A673 (cell line): ENCODE measurements around the gene KCNE4. TPM values are rescaled to one million over a fixed set of nuclear protein-coding genes. Genes with fewer than 3 reads are reported as not detected.

Experiments
- BruUV-seq: library from RNA; stranded (reverse); fragments of 400-500 nt; replicated peaks from 2 replicates; lab custom pipeline; 2021; lab: Mats Ljungman, UMichigan
- CTCF ChIA-PET: fragments of 300-600 bp; sonication (Branson Sonifier 250); formaldehyde crosslinking; loops from one replicate; lab custom pipeline; 2022; ENCODE audit warnings: antibody characterized with exemption; lab: Charles Lee
- POLR2A ChIA-PET: fragments of 300-600 bp; sonication (Branson Sonifier 250); formaldehyde crosslinking; loops from one replicate; lab custom pipeline; 2022; ENCODE audit warnings: antibody characterized with exemption; ENCODE audit not compliant: low non-redundant PET; lab: Charles Lee
- DNase-seq: peaks from one replicate; pipeline ENCODE4 v3.0.0-alpha.2; 2015; ENCODE audit warnings: low spot score
- H3K27ac ChIP-seq: fragments of 200-600 bp; sonication (generic); 2 replicates; pipeline ENCODE4 v1.5.1; 2016; ENCODE audit warnings: mixed run types, low read depth, mild to moderate bottlenecking, mixed read lengths, antibody characterized with exemption, low read length; ENCODE audit not compliant: poor library complexity, severe bottlenecking
- H3K27me3 ChIP-seq: fragments of 200-600 bp; sonication (generic); replicated peaks from 2 replicates; pipeline ENCODE4 v1.6.1; 2017; ENCODE audit warnings: mixed run types, low read depth, mild to moderate bottlenecking, mixed read lengths, antibody characterized with exemption, low read length; ENCODE audit not compliant: insufficient read depth, poor library complexity
- H3K36me3 ChIP-seq: fragments of 200-600 bp; sonication (generic); 2 replicates; pipeline ENCODE4 v1.6.1; 2016; ENCODE audit warnings: mixed run types, mild to moderate bottlenecking, mixed read lengths, antibody characterized with exemption, low read length; ENCODE audit not compliant: insufficient read depth, poor library complexity, severe bottlenecking
- H3K4me1 ChIP-seq: fragments of 200-600 bp; sonication (generic); 2 replicates; pipeline ENCODE4 v1.6.1; 2017; ENCODE audit warnings: mixed run types, mild to moderate bottlenecking, mixed read lengths, antibody characterized with exemption, low read length; ENCODE audit not compliant: insufficient read depth, poor library complexity, severe bottlenecking
- H3K4me3 ChIP-seq: fragments of 200-600 bp; sonication (generic); 2 replicates; pipeline ENCODE4 v1.5.1; 2016; ENCODE audit warnings: low read depth, mixed run types, mild to moderate bottlenecking, mixed read lengths, low read length; ENCODE audit not compliant: poor library complexity, severe bottlenecking
- H3K9me3 ChIP-seq: fragments of 200-600 bp; sonication (generic); 2 replicates; pipeline ENCODE4 v1.6.1; 2016; ENCODE audit warnings: mixed run types, low read depth, mild to moderate bottlenecking, mixed read lengths, antibody characterized with exemption, low read length; ENCODE audit not compliant: poor library complexity, severe bottlenecking
- EZH2 ChIP-seq: fragments of 200-600 bp; sonication (generic); IDR thresholded peaks from 2 replicates; pipeline ENCODE4 v1.6.1; 2017; ENCODE audit warnings: borderline replicate concordance, low read depth, mild to moderate bottlenecking, mixed read lengths, antibody characterized with exemption, low read length; ENCODE audit not compliant: poor library complexity, severe bottlenecking
- intact Hi-C: fragments of 100-400 bp; cut with micrococcal nuclease; formaldehyde crosslinking; loops from one replicate; pipeline ENCODE4 v1.10.0; 2022; ENCODE audit not compliant: unreplicated experiment
- total RNA-seq: library from RNA; stranded (reverse); gene quantifications from 2 replicates; pipeline ENCODE4 v1.2.3, GENCODE V29; 2021
- TF ChIP-seq, protein P1 (sequence below): fragments of 300-800, 200-600 bp; sonication (generic); conservative IDR thresholded peaks from 2 replicates; pipeline ENCODE4 v1.5.1; 2017; ENCODE audit warnings: low read depth, mild to moderate bottlenecking, antibody characterized with exemption, low read length, moderate library complexity, mixed read lengths

KCNE4 gene
- total RNA-seq, 1 experiment from 2014 or later: 82.5 TPM

DNA sequence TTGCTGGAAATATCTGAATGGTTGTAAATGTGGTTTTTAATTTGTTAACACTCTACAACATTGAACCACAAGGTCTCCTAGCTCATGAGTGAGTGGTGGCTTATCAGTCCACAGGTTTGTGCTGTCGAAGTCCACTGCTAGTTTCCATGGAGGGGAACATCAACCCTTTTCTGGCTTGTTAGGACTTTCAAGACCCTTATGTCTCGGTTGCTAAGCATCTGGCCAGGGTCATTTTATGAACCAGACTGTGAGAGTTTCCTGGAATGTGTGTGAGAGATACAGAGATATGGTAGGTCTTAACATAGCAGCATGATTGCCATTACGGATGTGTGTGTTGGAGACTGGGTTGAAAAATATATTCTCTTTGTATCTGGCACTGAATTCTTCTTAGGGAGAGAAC lies 36.9 kb downstream of the KCNE4 start:
- CTCF ChIA-PET: no interaction called here
- peaks cover 57% of the 10 kb centered on the region for H3K4me1 ChIP-seq
- H3K9me3 ChIP-seq: no peaks in the 10 kb centered on the region
- H3K27ac ChIP-seq: peak overlapping the region; percentile 60
- intact Hi-C loops: no loop called here
- DNase-seq: no peak
- BruUV-seq: no TSS peak
- no peak for TF ChIP-seq EZH2
- TF ChIP-seq, protein P1, sequence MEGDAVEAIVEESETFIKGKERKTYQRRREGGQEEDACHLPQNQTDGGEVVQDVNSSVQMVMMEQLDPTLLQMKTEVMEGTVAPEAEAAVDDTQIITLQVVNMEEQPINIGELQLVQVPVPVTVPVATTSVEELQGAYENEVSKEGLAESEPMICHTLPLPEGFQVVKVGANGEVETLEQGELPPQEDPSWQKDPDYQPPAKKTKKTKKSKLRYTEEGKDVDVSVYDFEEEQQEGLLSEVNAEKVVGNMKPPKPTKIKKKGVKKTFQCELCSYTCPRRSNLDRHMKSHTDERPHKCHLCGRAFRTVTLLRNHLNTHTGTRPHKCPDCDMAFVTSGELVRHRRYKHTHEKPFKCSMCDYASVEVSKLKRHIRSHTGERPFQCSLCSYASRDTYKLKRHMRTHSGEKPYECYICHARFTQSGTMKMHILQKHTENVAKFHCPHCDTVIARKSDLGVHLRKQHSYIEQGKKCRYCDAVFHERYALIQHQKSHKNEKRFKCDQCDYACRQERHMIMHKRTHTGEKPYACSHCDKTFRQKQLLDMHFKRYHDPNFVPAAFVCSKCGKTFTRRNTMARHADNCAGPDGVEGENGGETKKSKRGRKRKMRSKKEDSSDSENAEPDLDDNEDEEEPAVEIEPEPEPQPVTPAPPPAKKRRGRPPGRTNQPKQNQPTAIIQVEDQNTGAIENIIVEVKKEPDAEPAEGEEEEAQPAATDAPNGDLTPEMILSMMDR: no peak
- POLR2A ChIA-PET: no interaction called here
- no peak overlapping the region for H3K4me3 ChIP-seq
- no peaks in the 10 kb centered on the region for H3K36me3 ChIP-seq
- H3K27me3 ChIP-seq: no peaks in the 10 kb centered on the region

DNA sequence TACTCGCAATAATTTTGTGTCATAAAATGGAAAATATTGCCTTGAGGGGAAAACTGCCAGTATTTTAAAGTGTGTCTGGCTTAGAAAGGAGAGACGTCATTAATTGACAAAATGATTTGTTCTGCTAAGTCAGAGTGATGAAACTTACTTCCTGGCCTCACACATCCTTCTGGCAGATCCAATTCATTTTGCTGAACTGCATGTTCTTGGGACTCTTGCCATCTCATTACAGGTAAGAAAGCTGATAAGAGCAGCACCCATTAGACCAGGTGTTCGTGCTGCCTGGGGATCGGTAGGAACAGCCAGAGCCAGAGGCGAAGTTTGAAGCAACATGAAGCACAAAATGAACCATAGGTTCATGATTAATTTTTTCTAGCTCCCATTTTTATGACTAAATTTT lies 38.0 kb downstream of the KCNE4 start:
- CTCF ChIA-PET: interaction anchor here (0.6 kb wide), 1 partner anchor 1006 kb away, joined by 4 read pairs; no protein-coding TSS in a partner anchor
- POLR2A ChIA-PET: no interaction called here

DNA sequence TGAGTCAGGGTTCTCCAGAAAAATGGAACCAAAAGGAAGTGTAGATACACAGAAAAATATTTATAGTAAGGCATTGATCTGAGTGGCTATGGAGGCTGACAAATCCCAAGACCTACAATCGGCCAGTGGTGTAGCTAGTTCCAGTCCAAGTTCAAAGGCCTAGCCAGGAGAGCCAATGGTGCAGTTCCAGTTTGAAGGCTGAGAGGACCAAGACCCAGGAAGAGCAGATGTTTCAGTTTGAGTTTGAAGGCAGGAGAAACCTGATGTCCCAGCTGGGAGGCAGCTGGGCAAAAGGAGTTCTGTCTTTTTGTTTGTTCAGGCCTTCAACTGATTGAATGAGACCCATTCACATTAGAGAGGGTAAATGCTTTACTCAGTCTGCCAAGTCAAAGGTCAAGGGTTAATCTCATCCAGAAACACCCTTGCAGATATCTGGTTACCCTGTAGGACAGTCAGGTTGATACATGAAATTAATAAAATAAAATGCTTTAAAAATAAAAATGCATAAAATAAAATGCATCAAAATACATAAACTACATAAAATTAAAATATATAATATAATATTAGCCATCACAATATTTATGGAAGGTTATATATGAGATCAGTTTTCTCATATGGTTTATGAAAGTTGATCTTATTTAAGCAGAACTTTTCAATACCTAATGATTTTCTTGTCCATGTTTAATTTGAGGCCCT lies 38.7 kb downstream of the KCNE4 start:
- BruUV-seq: no TSS peak
- no peaks in the 10 kb centered on the region for H3K36me3 ChIP-seq
- no peaks in the 10 kb centered on the region for H3K27me3 ChIP-seq
- ChIA-PET POLR2A (no interaction called here), CTCF (interaction anchor here (0.6 kb wide), 1 partner anchor 1006 kb away, joined by 4 read pairs; no protein-coding TSS in a partner anchor)
- DNase-seq: no peak
- TF ChIP-seq, protein P1: no peak
- no peak for TF ChIP-seq EZH2
- intact Hi-C loops: loop anchor here (5.0 kb wide), 1 partner anchor 33 kb away; no protein-coding TSS in a partner anchor
- peaks cover 74% of the 10 kb centered on the region for H3K4me1 ChIP-seq
- no peaks in the 10 kb centered on the region for H3K9me3 ChIP-seq
- no peak overlapping the region for H3K4me3 ChIP-seq
- H3K27ac ChIP-seq: peak overlapping the region; percentile 60

More for the DNA sequence above, 38.0 kb downstream of the KCNE4 start:
- Histone ChIP-seq H3K4me3 (no peak overlapping the region), H3K27me3 (no peaks in the 10 kb centered on the region), H3K27ac (peak overlapping the region; percentile 60), H3K9me3 (no peaks in the 10 kb centered on the region), H3K36me3 (no peaks in the 10 kb centered on the region), H3K4me1 (peaks cover 69% of the 10 kb centered on the region)
- no peak for TF ChIP-seq EZH2
- TF ChIP-seq, protein P1: no peak
- no TSS peak for BruUV-seq
- intact Hi-C loops: loop anchor here (5.0 kb wide), 1 partner anchor 33 kb away; no protein-coding TSS in a partner anchor
- peak; percentile 44 for DNase-seq
